ENCODE results near the gene PCDHA12. TPM values are rescaled to one million over a fixed set of nuclear protein-coding genes. Genes with fewer than 3 reads are reported as not detected.

Gene PCDHA12
- total and polyA plus RNA-seq, 2 experiments from 2014 or later: 7.2 to 18.7 TPM

DNA sequence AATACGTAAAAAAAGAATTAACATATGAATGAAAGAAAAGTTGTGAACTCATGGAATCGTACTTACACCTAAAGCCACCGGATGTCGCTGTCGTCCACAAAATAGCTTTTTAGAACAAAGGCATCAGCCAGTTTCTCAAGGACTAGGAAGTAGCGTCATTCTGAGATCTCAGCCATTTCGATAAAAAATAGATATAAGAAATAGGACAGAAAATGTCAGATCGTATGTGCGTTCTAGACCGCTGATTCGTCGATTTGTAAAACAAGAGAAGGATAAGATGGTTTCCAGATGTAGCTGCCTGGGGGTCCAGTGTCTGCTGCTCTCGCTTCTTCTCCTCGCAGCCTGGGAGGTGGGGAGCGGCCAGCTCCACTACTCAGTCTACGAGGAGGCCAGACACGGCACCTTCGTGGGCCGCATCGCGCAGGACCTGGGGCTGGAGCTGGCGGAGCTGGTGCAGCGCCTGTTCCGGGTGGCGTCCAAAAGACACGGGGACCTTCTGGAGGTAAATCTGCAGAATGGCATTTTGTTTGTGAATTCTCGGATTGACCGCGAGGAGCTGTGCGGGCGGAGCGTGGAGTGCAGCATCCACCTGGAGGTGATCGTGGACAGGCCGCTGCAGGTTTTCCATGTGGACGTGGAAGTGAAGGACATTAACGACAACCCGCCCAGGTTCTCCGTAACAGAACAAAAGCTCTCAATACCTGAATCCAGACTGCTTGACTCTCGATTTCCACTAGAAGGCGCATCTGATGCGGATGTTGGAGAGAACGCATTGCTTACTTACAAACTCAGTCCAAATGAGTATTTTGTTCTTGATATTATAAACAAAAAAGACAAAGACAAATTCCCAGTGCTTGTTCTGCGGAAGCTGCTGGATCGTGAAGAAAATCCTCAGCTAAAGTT lies 19.1 kb upstream of the PCDHA12 start, which contains the start of gene PCDHA10:
Gene PCDHA10 (plus strand): TSS at position 126 of the 903 bp plus-strand sequence. CDS start 152 bp downstream, at position 278.
- Histone ChIP-seq H3K4me2 (peak within 1 kb of the TSS; percentile 41), H3K79me2 (no peaks in the 10 kb centered on the region), H3K9me3 (ENCODE audit: low read depth) (peaks cover 7% of the 10 kb centered on the region), H3K9me2 (replicated peaks; ENCODE audit: insufficient read depth) (no peaks in the 10 kb centered on the region), H3K27me3 (no peaks in the 10 kb centered on the region), H2AFZ (peak within 1 kb of the TSS; percentile 56), H4K20me1 (ENCODE audit: insufficient read depth, poor library complexity, severe bottlenecking) (no peaks in the 10 kb centered on the region), H3K4me1 (ENCODE audit: insufficient read depth) (no peaks in the 10 kb centered on the region), H3K36me3 (replicated peaks; ENCODE audit: insufficient read depth, low read depth) (no peaks in the 10 kb centered on the region), H3K4me3 (peak within 1 kb of the TSS; percentile 4), H3K27ac (peak within 1 kb of the TSS; percentile 64)
- peak; percentile 72 for DNase-seq (ENCODE audit: low spot score)
- 24% methylated on average over 44 of the region's 44 CpGs for WGBS (ENCODE audit: low lambda C conversion rate, missing lambda C conversion rate)
- TF ChIP-seq EZH2phosphoT487 (IDR thresholded peaks at IDR 0.05; ENCODE audit: low read depth, severe bottlenecking, unreplicated experiment) (no peak), EZH2 (IDR thresholded peaks at IDR 0.05; ENCODE audit: borderline replicate concordance) (no peak)
- TF ChIP-seq, protein P1, sequence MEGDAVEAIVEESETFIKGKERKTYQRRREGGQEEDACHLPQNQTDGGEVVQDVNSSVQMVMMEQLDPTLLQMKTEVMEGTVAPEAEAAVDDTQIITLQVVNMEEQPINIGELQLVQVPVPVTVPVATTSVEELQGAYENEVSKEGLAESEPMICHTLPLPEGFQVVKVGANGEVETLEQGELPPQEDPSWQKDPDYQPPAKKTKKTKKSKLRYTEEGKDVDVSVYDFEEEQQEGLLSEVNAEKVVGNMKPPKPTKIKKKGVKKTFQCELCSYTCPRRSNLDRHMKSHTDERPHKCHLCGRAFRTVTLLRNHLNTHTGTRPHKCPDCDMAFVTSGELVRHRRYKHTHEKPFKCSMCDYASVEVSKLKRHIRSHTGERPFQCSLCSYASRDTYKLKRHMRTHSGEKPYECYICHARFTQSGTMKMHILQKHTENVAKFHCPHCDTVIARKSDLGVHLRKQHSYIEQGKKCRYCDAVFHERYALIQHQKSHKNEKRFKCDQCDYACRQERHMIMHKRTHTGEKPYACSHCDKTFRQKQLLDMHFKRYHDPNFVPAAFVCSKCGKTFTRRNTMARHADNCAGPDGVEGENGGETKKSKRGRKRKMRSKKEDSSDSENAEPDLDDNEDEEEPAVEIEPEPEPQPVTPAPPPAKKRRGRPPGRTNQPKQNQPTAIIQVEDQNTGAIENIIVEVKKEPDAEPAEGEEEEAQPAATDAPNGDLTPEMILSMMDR (IDR thresholded peaks at IDR 0.05; ENCODE audit: poor library complexity): peak; percentile 60

DNA sequence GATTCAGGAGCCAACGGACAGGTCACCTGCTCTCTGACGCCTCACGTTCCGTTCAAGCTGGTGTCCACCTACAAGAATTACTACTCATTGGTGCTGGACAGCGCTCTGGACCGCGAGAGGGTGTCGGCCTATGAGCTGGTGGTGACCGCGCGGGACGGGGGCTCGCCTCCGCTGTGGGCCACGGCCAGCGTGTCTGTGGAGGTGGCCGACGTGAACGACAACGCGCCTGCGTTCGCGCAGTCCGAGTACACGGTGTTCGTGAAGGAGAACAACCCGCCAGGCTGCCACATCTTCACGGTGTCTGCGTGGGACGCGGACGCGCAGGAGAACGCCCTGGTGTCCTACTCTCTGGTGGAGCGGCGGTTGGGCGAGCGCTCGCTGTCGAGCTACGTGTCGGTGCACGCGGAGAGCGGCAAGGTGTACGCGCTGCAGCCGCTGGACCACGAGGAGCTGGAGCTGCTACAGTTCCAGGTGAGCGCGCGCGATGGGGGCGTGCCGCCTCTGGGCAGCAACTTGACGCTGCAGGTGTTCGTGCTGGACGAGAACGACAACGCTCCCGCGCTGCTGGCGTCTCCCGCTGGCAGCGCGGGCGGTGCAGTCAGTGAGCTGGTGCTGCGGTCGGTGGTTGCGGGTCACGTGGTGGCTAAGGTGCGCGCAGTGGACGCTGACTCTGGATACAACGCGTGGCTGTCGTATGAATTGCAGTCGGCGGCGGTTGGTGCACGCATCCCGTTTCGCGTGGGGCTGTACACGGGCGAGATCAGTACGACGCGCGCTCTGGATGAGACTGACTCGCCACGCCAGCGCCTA lies 17.7 kb upstream of the PCDHA12 start:
- Histone ChIP-seq H4K20me1 (ENCODE audit: insufficient read depth, poor library complexity, severe bottlenecking) (no peaks in the 10 kb centered on the region), H3K27ac (no peak overlapping the region), H3K4me1 (ENCODE audit: insufficient read depth) (no peaks in the 10 kb centered on the region), H2AFZ (no peak overlapping the region), H3K36me3 (replicated peaks; ENCODE audit: insufficient read depth, low read depth) (no peaks in the 10 kb centered on the region), H3K9me3 (ENCODE audit: low read depth) (peaks cover 11% of the 10 kb centered on the region), H3K27me3 (no peaks in the 10 kb centered on the region), H3K79me2 (no peaks in the 10 kb centered on the region), H3K4me3 (no peak overlapping the region), H3K9me2 (replicated peaks; ENCODE audit: insufficient read depth) (no peaks in the 10 kb centered on the region), H3K4me2 (no peak overlapping the region)
- TF ChIP-seq EZH2 (IDR thresholded peaks at IDR 0.05; ENCODE audit: borderline replicate concordance) (no peak), EZH2phosphoT487 (IDR thresholded peaks at IDR 0.05; ENCODE audit: low read depth, severe bottlenecking, unreplicated experiment) (no peak)
- TF ChIP-seq, protein P1 (IDR thresholded peaks at IDR 0.05; ENCODE audit: poor library complexity): no peak
- no peak for DNase-seq (ENCODE audit: low spot score)
- over 99% methylated on average over 87 of the region's 94 CpGs for WGBS (ENCODE audit: low lambda C conversion rate, missing lambda C conversion rate)

DNA sequence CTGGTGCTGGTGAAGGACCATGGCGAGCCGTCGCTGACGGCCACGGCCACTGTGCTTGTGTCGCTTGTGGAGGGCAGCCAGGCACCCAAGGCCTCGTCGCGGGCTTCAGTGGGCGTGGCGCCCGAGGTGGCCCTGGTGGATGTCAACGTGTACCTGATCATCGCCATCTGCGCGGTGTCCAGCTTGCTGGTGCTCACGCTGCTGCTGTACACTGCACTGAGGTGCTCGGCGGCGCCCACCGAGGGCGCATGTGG lies 17.2 kb upstream of the PCDHA12 start:
- Histone ChIP-seq H4K20me1 (ENCODE audit: insufficient read depth, poor library complexity, severe bottlenecking) (no peaks in the 10 kb centered on the region), H3K36me3 (replicated peaks; ENCODE audit: insufficient read depth, low read depth) (no peaks in the 10 kb centered on the region), H3K4me3 (no peak overlapping the region), H3K79me2 (no peaks in the 10 kb centered on the region), H3K27ac (no peak overlapping the region), H3K9me3 (ENCODE audit: low read depth) (peaks cover 11% of the 10 kb centered on the region), H3K27me3 (no peaks in the 10 kb centered on the region), H2AFZ (no peak overlapping the region), H3K4me1 (ENCODE audit: insufficient read depth) (no peaks in the 10 kb centered on the region), H3K4me2 (no peak overlapping the region), H3K9me2 (replicated peaks; ENCODE audit: insufficient read depth) (no peaks in the 10 kb centered on the region)
- 98% methylated on average over 20 of the region's 22 CpGs for WGBS (ENCODE audit: low lambda C conversion rate, missing lambda C conversion rate)
- no peak for DNase-seq (ENCODE audit: low spot score)
- TF ChIP-seq, protein P1 (IDR thresholded peaks at IDR 0.05; ENCODE audit: poor library complexity): no peak
- TF ChIP-seq EZH2 (IDR thresholded peaks at IDR 0.05; ENCODE audit: borderline replicate concordance): no peak
- no peak for TF ChIP-seq EZH2phosphoT487 (IDR thresholded peaks at IDR 0.05; ENCODE audit: low read depth, severe bottlenecking, unreplicated experiment)
